ENCODE measurements around the gene BSDC1.
A peak's percentile ranks its signal among the peaks of the same experiment; 100 is the strongest.

BSDC1 gene

GRCh38 chr1:32331549-32331948 is 62.7 kb downstream of the BSDC1 start:
- H3K27ac Mint-ChIP-seq = peak overlapping the region; percentile 12
- H3K4me1 Mint-ChIP-seq (ENCODE audit: low read depth) = peaks cover 22% of the 10 kb centered on the region
- H3K27me3 Mint-ChIP-seq (ENCODE audit: low read depth) = no peaks in the 10 kb centered on the region
- no peaks in the 10 kb centered on the region for H3K9me3 Mint-ChIP-seq
- peaks cover 52% of the 10 kb centered on the region for H3K36me3 Mint-ChIP-seq (ENCODE audit: low read depth)
- no peak overlapping the region for H3K4me3 Mint-ChIP-seq

DNA sequence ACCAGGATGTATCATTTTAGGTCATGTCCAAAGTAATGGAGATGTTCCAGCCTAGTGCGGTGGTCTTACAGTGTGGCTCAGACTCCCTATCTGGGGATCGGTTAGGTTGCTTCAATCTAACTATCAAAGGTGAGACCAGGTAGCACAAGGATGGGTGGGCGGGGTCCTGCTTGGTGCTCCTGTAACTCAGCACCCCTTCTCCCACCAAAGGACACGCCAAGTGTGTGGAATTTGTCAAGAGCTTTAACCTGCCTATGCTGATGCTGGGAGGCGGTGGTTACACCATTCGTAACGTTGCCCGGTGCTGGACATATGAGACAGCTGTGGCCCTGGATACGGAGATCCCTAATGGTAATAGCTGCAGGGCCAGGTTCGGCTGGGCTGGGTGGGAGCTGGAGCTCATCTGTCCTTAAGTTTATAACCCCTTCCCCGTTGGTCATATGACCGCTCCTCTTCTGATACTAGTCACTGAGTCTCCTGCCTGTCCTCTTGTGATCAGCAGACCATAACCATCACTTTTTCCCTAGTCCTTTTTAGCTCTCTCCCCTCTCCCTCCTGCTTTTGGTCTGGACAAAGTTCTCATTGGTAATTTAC is 63.6 kb downstream of the BSDC1 start:
- Mint-ChIP-seq H3K27ac (peak overlapping the region; percentile 36), H3K36me3 (ENCODE audit: low read depth) (peaks cover 54% of the 10 kb centered on the region)

GRCh38 chr1:32329931-32330466 is 64.2 kb downstream of the BSDC1 start:
- Mint-ChIP-seq H3K4me3 (no peak overlapping the region), H3K4me1 (ENCODE audit: low read depth) (peaks cover 21% of the 10 kb centered on the region), H3K27me3 (ENCODE audit: low read depth) (no peaks in the 10 kb centered on the region), H3K27ac (peak overlapping the region; percentile 67), H3K9me3 (no peaks in the 10 kb centered on the region), H3K36me3 (ENCODE audit: low read depth) (peaks cover 57% of the 10 kb centered on the region)

More for the DNA sequence above, 63.6 kb downstream of the BSDC1 start:
- Mint-ChIP-seq H3K9me3 (no peaks in the 10 kb centered on the region), H3K4me3 (no peak overlapping the region), H3K4me1 (ENCODE audit: low read depth) (peaks cover 22% of the 10 kb centered on the region), H3K27me3 (ENCODE audit: low read depth) (no peaks in the 10 kb centered on the region)

DNA sequence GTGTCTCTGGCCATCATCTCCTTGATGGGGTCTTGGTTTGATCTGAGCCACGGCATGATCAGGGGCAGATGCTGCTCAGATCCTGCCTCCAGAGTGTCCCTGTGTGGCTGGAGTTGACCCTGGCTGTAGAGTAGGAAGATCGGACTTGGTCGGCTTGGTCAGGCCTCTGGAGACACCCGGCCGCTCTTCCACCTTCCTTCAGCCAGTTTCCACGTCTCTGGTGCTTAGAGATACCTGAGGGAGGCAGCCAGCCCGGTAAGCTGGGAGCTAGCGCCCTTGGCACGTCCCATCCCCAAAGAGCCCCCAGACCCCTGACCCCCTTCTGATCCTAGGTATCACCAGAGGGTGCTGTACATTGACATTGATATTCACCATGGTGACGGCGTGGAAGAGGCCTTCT is 67.0 kb downstream of the BSDC1 start:
- H3K36me3 Mint-ChIP-seq (ENCODE audit: low read depth) = peaks cover 54% of the 10 kb centered on the region
- no peaks in the 10 kb centered on the region for H3K27me3 Mint-ChIP-seq (ENCODE audit: low read depth)
- H3K27ac Mint-ChIP-seq = no peak overlapping the region

DNA sequence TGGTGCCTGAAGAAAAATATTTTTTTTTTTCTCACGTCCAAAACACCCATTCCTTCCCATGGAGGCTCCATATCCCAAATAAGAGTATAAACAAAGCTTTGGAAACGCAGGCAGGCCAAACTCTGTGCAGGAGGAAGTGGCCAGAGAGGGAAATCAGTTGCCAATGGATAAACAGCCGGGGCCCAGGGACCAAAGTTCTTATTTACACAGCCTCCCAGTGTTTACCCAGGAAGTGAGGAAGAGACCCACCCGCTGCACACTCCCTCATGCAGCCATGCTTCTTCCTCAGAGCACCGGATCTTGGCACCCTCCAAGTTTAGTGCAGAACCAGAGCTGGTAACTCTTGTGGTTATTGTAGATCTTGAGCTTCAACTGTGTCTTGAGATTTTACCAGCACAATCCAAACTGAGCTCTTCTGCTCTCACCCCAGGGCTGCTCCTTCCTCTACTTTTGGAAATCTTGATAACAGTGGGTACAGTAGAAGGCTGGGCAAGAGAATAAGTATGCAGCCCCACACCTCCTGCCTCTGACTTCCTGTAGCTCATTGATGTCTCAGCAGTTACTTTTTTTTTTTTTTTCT is 72.4 kb downstream of the BSDC1 start:
- no peaks in the 10 kb centered on the region for H3K27me3 Mint-ChIP-seq (ENCODE audit: low read depth)
- peaks cover 29% of the 10 kb centered on the region for H3K4me1 Mint-ChIP-seq (ENCODE audit: low read depth)
- peak overlapping the region; percentile 34 for H3K4me3 Mint-ChIP-seq
- peak overlapping the region; percentile 77 for H3K27ac Mint-ChIP-seq
- H3K9me3 Mint-ChIP-seq = no peaks in the 10 kb centered on the region
- H3K36me3 Mint-ChIP-seq (ENCODE audit: low read depth) = peaks cover 24% of the 10 kb centered on the region

More for the DNA sequence above, 67.0 kb downstream of the BSDC1 start:
- H3K9me3 Mint-ChIP-seq = no peaks in the 10 kb centered on the region
- peaks cover 16% of the 10 kb centered on the region for H3K4me1 Mint-ChIP-seq (ENCODE audit: low read depth)
- H3K4me3 Mint-ChIP-seq = no peak overlapping the region

DNA sequence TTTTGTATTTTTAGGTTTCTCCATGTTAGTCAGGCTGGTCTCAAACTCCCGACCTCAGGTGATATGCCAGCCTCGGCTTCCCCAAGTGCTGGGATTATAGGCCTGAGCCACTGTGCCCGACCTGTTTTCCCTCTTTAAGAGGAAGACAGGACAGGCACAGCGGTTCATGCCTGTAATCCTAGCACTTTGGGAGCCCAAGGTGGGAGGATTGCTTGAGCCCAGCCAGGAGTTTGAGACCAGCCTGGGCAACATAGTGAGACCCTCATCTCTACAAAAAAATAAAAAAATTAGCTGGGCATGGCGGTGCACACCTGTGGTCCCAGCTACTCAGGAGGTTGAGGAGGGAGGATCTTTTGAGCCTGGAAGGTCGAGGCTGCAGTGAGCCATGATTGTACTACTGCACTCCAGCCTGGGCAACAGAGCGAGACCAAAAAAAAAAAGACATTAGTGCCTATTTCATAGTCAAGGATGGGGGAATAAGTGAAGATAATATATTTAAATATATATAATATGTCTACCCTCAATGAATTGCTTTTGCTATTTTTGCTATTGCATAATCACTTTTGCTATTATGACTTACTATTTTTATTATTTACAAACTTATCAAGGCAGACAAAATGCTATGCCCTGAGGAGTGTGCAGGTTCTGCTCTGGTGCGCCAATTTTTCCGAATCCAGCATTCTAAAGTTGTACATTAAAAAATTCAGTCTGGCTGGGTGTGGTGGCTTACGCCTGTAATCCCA is 75.9 kb downstream of the BSDC1 start:
- Mint-ChIP-seq H3K27me3 (ENCODE audit: low read depth) (no peaks in the 10 kb centered on the region), H3K27ac (no peak overlapping the region), H3K36me3 (ENCODE audit: low read depth) (peaks cover 27% of the 10 kb centered on the region), H3K9me3 (no peaks in the 10 kb centered on the region), H3K4me3 (no peak overlapping the region), H3K4me1 (ENCODE audit: low read depth) (peaks cover 27% of the 10 kb centered on the region)

DNA sequence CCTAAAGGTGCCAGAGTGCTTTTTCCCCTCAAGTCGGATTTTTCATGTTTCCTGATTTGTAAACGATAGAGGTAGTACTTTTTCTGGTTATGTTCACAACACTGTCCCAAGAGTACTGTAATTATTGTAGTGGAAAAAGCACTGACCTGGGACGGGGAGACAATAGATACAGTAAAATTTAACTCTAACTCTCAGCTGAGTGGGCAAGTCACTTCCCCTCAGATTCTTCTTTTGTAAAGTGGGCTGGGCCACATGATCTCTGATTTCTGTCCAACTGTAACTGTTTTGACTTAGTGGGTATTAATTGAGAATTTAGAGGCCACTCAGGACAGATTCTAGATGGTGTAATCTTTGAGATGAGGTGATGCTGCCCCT is 77.4 kb downstream of the BSDC1 start:
- no peaks in the 10 kb centered on the region for H3K27me3 Mint-ChIP-seq (ENCODE audit: low read depth)
- H3K4me1 Mint-ChIP-seq (ENCODE audit: low read depth) = peaks cover 18% of the 10 kb centered on the region
- no peaks in the 10 kb centered on the region for H3K9me3 Mint-ChIP-seq
- no peak overlapping the region for H3K4me3 Mint-ChIP-seq
- no peak overlapping the region for H3K27ac Mint-ChIP-seq
- peaks cover 23% of the 10 kb centered on the region for H3K36me3 Mint-ChIP-seq (ENCODE audit: low read depth)

All from T-helper 1 cell treated with Interleukin-12 subunit alpha and Interleukin-12 subunit beta and Interleukin-4 antibody, amounts not matched to agents 30 μg/mL and 1 μg/mL, for 36 hours (primary cell).